H54 (cell line): ENCODE results near the gene MACIR.

ENCODE experiments used
- DNase-seq: peaks from one replicate; pipeline ENCODE4 v3.0.0; 2011; ENCODE audit warnings: low spot score, mixed read lengths; ENCODE audit not compliant: insufficient read length
- FAIRE-seq: peaks from 3 replicates; lab custom pipeline; 2011; peaks lifted over from hg19 to GRCh38; lab: Jason Lieb, UNC
- POLR2A ChIP-seq: IDR thresholded peaks from 2 replicates; pipeline ENCODE4 v1.6.1; 2011; ENCODE audit warnings: low read depth, mild to moderate bottlenecking, low read length

The MACIR gene

GRCh38 chr5:103315455-103315854 is 56.9 kb downstream of the MACIR start:
- DNase-seq: no peak
- TF ChIP-seq POLR2A: no peak
- no peak for FAIRE-seq

GRCh38 chr5:103327451-103327850 is 68.9 kb downstream of the MACIR start:
- FAIRE-seq: no peak

DNA sequence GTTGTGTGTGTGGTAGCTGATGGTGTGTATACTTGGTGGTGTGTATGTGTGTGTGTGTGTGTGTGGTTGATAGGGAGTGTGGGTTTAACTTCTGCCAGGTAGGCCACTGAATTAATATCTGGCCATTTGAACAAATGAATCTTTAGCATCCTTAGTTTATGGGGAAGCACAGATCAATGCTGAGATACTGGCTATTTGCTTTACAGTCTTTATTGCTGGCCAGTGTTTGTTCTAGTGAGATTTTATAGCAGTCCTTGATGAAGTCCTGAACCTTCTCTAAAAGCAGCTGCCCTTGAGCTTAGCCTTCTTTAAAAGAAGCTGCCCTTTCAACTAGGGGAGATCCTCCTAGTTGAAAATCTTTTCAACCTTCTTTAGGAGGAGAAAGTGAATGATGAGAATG is 69.3 kb downstream of the MACIR start:
- no peak for FAIRE-seq
- no peak for TF ChIP-seq POLR2A
- no peak for DNase-seq

More at GRCh38 chr5:103327451-103327850, 68.9 kb downstream of the MACIR start:
- no peak for DNase-seq
- no peak for TF ChIP-seq POLR2A
